HG03575 (cell line): Measurements from ENCODE around the gene UGT2B7.
"Not testable (repeated sequence)": the region's sequence is repeated elsewhere in the genome, so short reads cannot be mapped to it uniquely, and the experiment has no call there.

Experiments used
- ATAC-seq: cut with Tn5 transposase; IDR thresholded peaks from one replicate; pipeline ENCODE4 v1.9.1; 2021; ENCODE audit not compliant: unreplicated experiment, insufficient number of reproducible peaks, low FRiP score; ENCODE audit errors: extremely low read depth

Gene UGT2B7

GRCh38 chr4:69075061-69075792, 21.0 kb upstream of the UGT2B7 start:
- no peak for ATAC-seq

GRCh38 chr4:69078852-69079251, 17.4 kb upstream of the UGT2B7 start:
- ATAC-seq = no peak

- no peak for ATAC-seq
Observed at GRCh38 chr4:69088473-69088872, 7.8 kb upstream of the UGT2B7 start.

GRCh38 chr4:69089388-69089787, 6.9 kb upstream of the UGT2B7 start:
- ATAC-seq = no peak

GRCh38 chr4:69092190-69092589, 4.1 kb upstream of the UGT2B7 start:
- no peak for ATAC-seq

GRCh38 chr4:69092980-69093568, 3.2 kb upstream of the UGT2B7 start:
- no peak for ATAC-seq

GRCh38 chr4:69093681-69094080, 2.6 kb upstream of the UGT2B7 start:
- no peak for ATAC-seq

GRCh38 chr4:69095301-69095731, 958 bp upstream of the UGT2B7 start:
- no peak for ATAC-seq

- ATAC-seq = no peak
Observed at GRCh38 chr4:69096810-69097209, 536 bp downstream of the UGT2B7 start.

GRCh38 chr4:69098470-69098869, 2.2 kb downstream of the UGT2B7 start:
- ATAC-seq = no peak

- no peak for ATAC-seq
Observed at GRCh38 chr4:69099910-69100309, 3.6 kb downstream of the UGT2B7 start.

GRCh38 chr4:69102668-69103067, 6.4 kb downstream of the UGT2B7 start:
- ATAC-seq = not testable (repeated sequence)

- no peak for ATAC-seq
Observed at GRCh38 chr4:69104719-69105275, 8.5 kb downstream of the UGT2B7 start.

GRCh38 chr4:69115151-69115850, 19.0 kb downstream of the UGT2B7 start:
- ATAC-seq = not testable (repeated sequence)

- no peak for ATAC-seq
Observed at GRCh38 chr4:69115851-69116213, 19.6 kb downstream of the UGT2B7 start.

GRCh38 chr4:69116645-69117321, 20.5 kb downstream of the UGT2B7 start:
- ATAC-seq = no peak

GRCh38 chr4:69120870-69121269, 24.6 kb downstream of the UGT2B7 start:
- no peak for ATAC-seq

GRCh38 chr4:69122476-69122875, 26.2 kb downstream of the UGT2B7 start:
- no peak for ATAC-seq

GRCh38 chr4:69124941-69125340, 28.7 kb downstream of the UGT2B7 start:
- no peak for ATAC-seq
